Sigmoid colon (tissue), 7 donors: Measurements from ENCODE around the gene ZNF521. TPM values are rescaled to one million over a fixed set of nuclear protein-coding genes. Genes with fewer than 3 reads are reported as not detected.

Experiments
- DNase-seq: peaks from one replicate; pipeline ENCODE4 v3.0.0-alpha.2; 2019
- H3K27ac ChIP-seq, 4 donors: fragments of 200-600 bp; sonication (generic); one replicate each; pipeline ENCODE4 v1.5.1; 2016 to 2019; ENCODE audit warnings: mild to moderate bottlenecking in 1 of 4
- H3K27me3 ChIP-seq, 3 donors: fragments of 200-600 bp; sonication (generic); one replicate each; pipeline ENCODE4 v1.5.1; 2019; ENCODE audit warnings: mild to moderate bottlenecking in 1 of 3
- H3K36me3 ChIP-seq, 4 donors: fragments of 200-600 bp; sonication (generic); one replicate each; pipeline ENCODE4 v1.5.1; 2016 to 2019
- H3K4me1 ChIP-seq, 4 donors: fragments of 200-600 bp; sonication (generic); one replicate each; pipeline ENCODE4 v1.5.1; 2017 to 2019
- H3K4me3 ChIP-seq, 4 donors: fragments of 200-600 bp; sonication (generic); one replicate each; pipeline ENCODE4 v1.5.1; 2017 to 2019; ENCODE audit warnings: mild to moderate bottlenecking in 2 of 4, moderate library complexity in 1 of 4
- H3K9me3 ChIP-seq, 4 donors: fragments of 200-600 bp in 3 of 4; sonication (generic) in 3 of 4; one replicate each; pipeline versions ENCODE4 v1.5.1 to v1.6.1; 2013 to 2019
- CTCF ChIP-seq, 4 experiments: fragments of 450-650 bp in 3 of 4; fragments of 200-600 bp in 1 of 4; IDR thresholded peaks; one replicate each; pipeline ENCODE4 v1.5.1; 2016 to 2019; ENCODE audit warnings: antibody characterized with exemption in 4 of 4, mild to moderate bottlenecking in 3 of 4, moderate library complexity in 2 of 4
- EP300 ChIP-seq, 4 donors: sonication (generic); formaldehyde crosslinking; IDR thresholded peaks; one replicate each; pipeline ENCODE4 v1.6.1; 2017; ENCODE audit warnings: antibody characterized with exemption in 4 of 4
- POLR2A ChIP-seq, 2 donors: fragments of 450-650 bp; IDR thresholded peaks; one replicate each; pipeline ENCODE4 v1.6.1; 2016; ENCODE audit warnings: antibody characterized with exemption in 2 of 2, mild to moderate bottlenecking in 2 of 2, moderate library complexity in 2 of 2
- POLR2AphosphoS5 ChIP-seq, 4 donors: sonication (generic); formaldehyde crosslinking; IDR thresholded peaks; one replicate each; pipeline ENCODE4 v1.6.1; 2017; ENCODE audit warnings: antibody characterized with exemption in 4 of 4
- WGBS, 2 donors: extraction: QIAGEN DNeasy Blood & Tissue Kit; methylation state at CpG; one replicate each; pipeline ENCODE4 v1.1.7; 2013; 5-methylcytosine and 5-hydroxymethylcytosine counted together
- intact Hi-C: fragments of 100-400 bp; cut with DNase I; formaldehyde crosslinking; loops from one replicate; pipeline ENCODE4 v1.15.1; 2023
- polyA plus RNA-seq, 3 donors: library from polyadenylated mRNA; stranded (reverse); fragments of 200-250 nt; gene quantifications; one replicate each; pipeline ENCODE4 v1.2.3, GENCODE V29; 2013
- total RNA-seq, 4 donors: library from RNA; depleted of rRNA; stranded (reverse); fragments of >200 nt; gene quantifications; one replicate each; pipeline ENCODE4 v1.1.0, GENCODE V29; 2016
- donor health status: healthy with polysubstance abuse.
- donor health status: Bipolar disorder and iron deficiency.
- donor health status: healthy.

Gene ZNF521
- total and polyA plus RNA-seq, 7 donors: 0.69 to 40.2 (median 12.0) TPM

GRCh38 chr18:25190472-25190871 lies 161.5 kb downstream of the ZNF521 start:
- Histone ChIP-seq H3K9me3 (no peaks in the 10 kb centered on the region), H3K4me1 (no peaks in the 10 kb centered on the region), H3K4me3 (no peak overlapping the region), H3K27ac (no peak overlapping the region), H3K36me3 (no peaks in the 10 kb centered on the region), H3K27me3 (no peaks in the 10 kb centered on the region)
- 45 to 63% methylated on average over 3 of the region's 3 CpGs for WGBS, 2 donors
- DNase-seq: no peak
- intact Hi-C loops: no loop called here
- TF ChIP-seq POLR2AphosphoS5 (IDR thresholded peaks at IDR 0.05) (no peak), CTCF (IDR thresholded peaks at IDR 0.05) (no peak), POLR2A (IDR thresholded peaks at IDR 0.05) (no peak), EP300 (IDR thresholded peaks at IDR 0.05) (no peak)

- Histone ChIP-seq H3K4me1 (no peaks in the 10 kb centered on the region), H3K36me3 (no peaks in the 10 kb centered on the region), H3K9me3 (no peaks in the 10 kb centered on the region), H3K4me3 (no peak overlapping the region), H3K27me3 (no peaks in the 10 kb centered on the region), H3K27ac (no peak overlapping the region)
- intact Hi-C loops: no loop called here
- DNase-seq: no peak
- 86 to 88% methylated on average over 7 of the region's 7 CpGs for WGBS, 2 donors
- TF ChIP-seq POLR2AphosphoS5 (IDR thresholded peaks at IDR 0.05) (no peak), CTCF (IDR thresholded peaks at IDR 0.05) (no peak)
These were observed 162.4 kb downstream of the ZNF521 start for GRCh38 chr18:25189391-25190185.

GRCh38 chr18:25187521-25188192 lies 164.3 kb downstream of the ZNF521 start:
- Histone ChIP-seq H3K4me1 (no peaks in the 10 kb centered on the region), H3K4me3 (no peak overlapping the region), H3K9me3 (no peaks in the 10 kb centered on the region), H3K27ac (no peak overlapping the region), H3K36me3 (no peaks in the 10 kb centered on the region), H3K27me3 (no peaks in the 10 kb centered on the region)
- TF ChIP-seq CTCF (IDR thresholded peaks at IDR 0.05) (no peak), POLR2AphosphoS5 (IDR thresholded peaks at IDR 0.05) (no peak), EP300 (IDR thresholded peaks at IDR 0.05) (no peak), POLR2A (IDR thresholded peaks at IDR 0.05) (no peak)
- WGBS, 2 donors: 87 to 91% methylated on average over 7 of the region's 7 CpGs
- no peak for DNase-seq
- intact Hi-C loops: no loop called here

- Histone ChIP-seq H3K9me3 (no peaks in the 10 kb centered on the region), H3K4me1 (no peaks in the 10 kb centered on the region), H3K36me3 (no peaks in the 10 kb centered on the region), H3K4me3 (no peak overlapping the region), H3K27me3 (no peaks in the 10 kb centered on the region), H3K27ac (no peak overlapping the region)
- intact Hi-C loops: no loop called here
- TF ChIP-seq CTCF (IDR thresholded peaks at IDR 0.05) (no peak), EP300 (IDR thresholded peaks at IDR 0.05) (no peak), POLR2AphosphoS5 (IDR thresholded peaks at IDR 0.05) (no peak), POLR2A (IDR thresholded peaks at IDR 0.05) (no peak)
- no peak for DNase-seq
- WGBS, 2 donors: 85 to 86% methylated on average over 4 of the region's 4 CpGs
These were observed 165.1 kb downstream of the ZNF521 start for GRCh38 chr18:25186871-25187270.
